ENCODE measurements around the gene STRIP2. TPM values are rescaled to one million over a fixed set of nuclear protein-coding genes. Genes with fewer than 3 reads are reported as not detected.

STRIP2 gene
- total RNA-seq, 1 experiment from 2014 or later: 9.9 TPM

GRCh38 chr7:129394101-129394500 is 40.1 kb upstream of the STRIP2 start:
- Histone ChIP-seq H2BK12ac (ENCODE audit: insufficient read length, low read depth, low read length) (no peak overlapping the region), H4K20me1 (ENCODE audit: control insufficient read depth, insufficient read depth, insufficient read length) (no peaks in the 10 kb centered on the region), H3K27ac (ENCODE audit: insufficient read length, low read depth, low read length) (no peak overlapping the region), H4K8ac (replicated peaks; ENCODE audit: insufficient read length, low read depth, low read length) (no peak overlapping the region), H3K79me1 (ENCODE audit: insufficient read depth, low read depth, low read length, poor library complexity, severe bottlenecking) (no peaks in the 10 kb centered on the region), H3K4me1 (ENCODE audit: insufficient read depth, low read length) (no peaks in the 10 kb centered on the region; the same call in 1 of the 2 replicates), H2BK120ac (ENCODE audit: low read depth, low read length, poor library complexity, severe bottlenecking) (no peak overlapping the region), H3K23ac (ENCODE audit: insufficient read length, low read depth, low read length) (no peak overlapping the region), H4K91ac (ENCODE audit: insufficient read length, low read depth, low read length) (no peak overlapping the region), H3K4ac (ENCODE audit: low read depth, low read length) (no peak overlapping the region), H2BK20ac (ENCODE audit: low read depth, low read length, poor library complexity, severe bottlenecking) (no peak overlapping the region), H4K5ac (ENCODE audit: insufficient read length, low read depth, low read length) (no peak overlapping the region), H3K18ac (ENCODE audit: insufficient read length, low read depth, low read length) (no peak overlapping the region), H3K14ac (ENCODE audit: insufficient read depth, low read length) (no peak overlapping the region), H3K79me2 (ENCODE audit: insufficient read depth, low read length) (no peaks in the 10 kb centered on the region), H3K56ac (ENCODE audit: insufficient read length, low read depth, low read length) (no peak overlapping the region), H3K23me2 (ENCODE audit: insufficient read length, low read depth, low read length, poor library complexity, severe bottlenecking) (no peaks in the 10 kb centered on the region), H3K9me3 (ENCODE audit: control insufficient read depth, low read depth, low read length) (no peaks in the 10 kb centered on the region), H2AFZ (ENCODE audit: low read length) (no peak overlapping the region), H2BK15ac (ENCODE audit: low read depth, low read length) (no peak overlapping the region), H2AK5ac (ENCODE audit: insufficient read length, low read length) (no peak overlapping the region), H3K4me2 (ENCODE audit: insufficient read depth, insufficient read length, low read length) (no peak overlapping the region), H2BK5ac (ENCODE audit: insufficient read length, low read length) (no peak overlapping the region), H3K9ac (ENCODE audit: extremely low read depth, insufficient read length, low read length) (no peak overlapping the region), H3T11ph (ENCODE audit: low read length) (no peak overlapping the region), H3K27me3 (ENCODE audit: insufficient read depth, low read length) (no peaks in the 10 kb centered on the region)
- Mint-ChIP-seq H3K27me3 (ENCODE audit: low read depth) (no peaks in the 10 kb centered on the region), H3K4me3 (no peak overlapping the region), H3K27ac (peak overlapping the region in 1 of 3 experiments; percentile 56; a peak in 1 of 7 replicates), H3K4me1 (peaks cover 8 to 12% of the 10 kb centered on the region in 2 experiments), H3K9me3 (no peaks in the 10 kb centered on the region), H3K36me3 (ENCODE audit: insufficient read depth in 1 of 3, low read depth in 3 of 3) (peaks cover 0 to 5% (median 0%) of the 10 kb centered on the region in 3 experiments; a peak in 2 of 7 replicates)
- DNase-seq: no peak
- TF ChIP-seq CTCF (conservative IDR thresholded peaks at IDR 0.05): no peak
- no CpG with 5 or more reads among the region's 4 CpGs for WGBS (ENCODE audit: extremely low coverage, insufficient read length, low lambda C conversion rate)
